GM23248 (cell line): ENCODE results near the gene HOXA3. TPM values are rescaled to one million over a fixed set of nuclear protein-coding genes. Genes with fewer than 3 reads are reported as not detected.

Source experiments
- DNase-seq: peaks from one replicate; pipeline ENCODE4 v3.0.0-alpha.2; 2015
- H2AFZ ChIP-seq: fragments of 200-600 bp; sonication (generic); 2 replicates; pipeline ENCODE4 v1.6.1; 2016; ENCODE audit warnings: antibody characterized with exemption
- H3F3A ChIP-seq: fragments of 200-600 bp; sonication (generic); 2 replicates; pipeline ENCODE4 v1.6.1; 2016; ENCODE audit warnings: mild to moderate bottlenecking, antibody characterized with exemption, mixed run types; ENCODE audit not compliant: insufficient read depth
- H3K27ac ChIP-seq: fragments of 200-600 bp; sonication (generic); 2 replicates; pipeline ENCODE4 v1.5.1; 2016; ENCODE audit warnings: mild to moderate bottlenecking
- H3K27me3 ChIP-seq: fragments of 200-600 bp; sonication (generic); replicated peaks from 2 replicates; pipeline ENCODE4 v1.6.1; 2016; ENCODE audit warnings: mild to moderate bottlenecking; ENCODE audit not compliant: insufficient read depth
- H3K36me3 ChIP-seq: fragments of 200-600 bp; sonication (generic); 2 replicates; pipeline ENCODE4 v1.6.1; 2016; ENCODE audit warnings: low read depth, mild to moderate bottlenecking
- H3K4me1 ChIP-seq: fragments of 200-600 bp; sonication (generic); 2 replicates; pipeline ENCODE4 v1.6.1; 2016; ENCODE audit warnings: mild to moderate bottlenecking; ENCODE audit not compliant: insufficient read depth
- H3K4me2 ChIP-seq: fragments of 200-600 bp; sonication (generic); one replicate; pipeline ENCODE4 v1.6.1; 2016; ENCODE audit warnings: mild to moderate bottlenecking; ENCODE audit not compliant: unreplicated experiment
- H3K4me3 ChIP-seq: fragments of 200-600 bp; sonication (generic); 2 replicates; pipeline ENCODE4 v1.5.1; 2016; ENCODE audit warnings: mild to moderate bottlenecking
- H3K79me2 ChIP-seq: fragments of 200-600 bp; sonication (generic); 2 replicates; pipeline ENCODE4 v1.6.1; 2016; ENCODE audit warnings: mild to moderate bottlenecking; ENCODE audit not compliant: insufficient read depth
- H3K9ac ChIP-seq: fragments of 200-600 bp; sonication (generic); 2 replicates; pipeline ENCODE4 v1.6.1; 2016; ENCODE audit warnings: mild to moderate bottlenecking
- H3K9me2 ChIP-seq: fragments of 200-600 bp; sonication (generic); 2 replicates; pipeline ENCODE4 v1.6.1; 2016; ENCODE audit warnings: mixed run types, mild to moderate bottlenecking, moderate library complexity; ENCODE audit not compliant: insufficient read depth
- H3K9me3 ChIP-seq: fragments of 200-600 bp; sonication (generic); one replicate; pipeline ENCODE4 v1.6.1; 2017; ENCODE audit warnings: low read depth
- H4K20me1 ChIP-seq: fragments of 200-600 bp; sonication (generic); 2 replicates; pipeline ENCODE4 v1.6.0; 2016; ENCODE audit not compliant: insufficient read depth
- EZH2 ChIP-seq: fragments of 200-600 bp; sonication (generic); IDR thresholded peaks from 2 replicates; pipeline ENCODE4 v1.6.1; 2018; ENCODE audit warnings: antibody characterized with exemption, mild to moderate bottlenecking; ENCODE audit not compliant: insufficient read depth, poor library complexity, severe bottlenecking
- EZH2phosphoT487 ChIP-seq: fragments of 200-600 bp; sonication (generic); IDR thresholded peaks from 2 replicates; pipeline ENCODE4 v1.6.1; 2018; ENCODE audit warnings: antibody characterized with exemption, moderate library complexity, mild to moderate bottlenecking, low read depth; ENCODE audit not compliant: insufficient read depth
- WGBS, 2 experiments: methylation state at CpG; one replicate each; pipeline ENCODE4 v1.1.6; 2015 to 2017; ENCODE audit warnings: low lambda C conversion rate in 2 of 2, low coverage in 1 of 2; ENCODE audit errors: missing lambda C conversion rate in 2 of 2; 5-methylcytosine and 5-hydroxymethylcytosine counted together
- in situ Hi-C: fragments of 300-500 bp; cut with MboI; formaldehyde crosslinking; loops from 2 replicates; pipeline ENCODE4 v1.15.0; 2020
- polyA plus RNA-seq: library from polyadenylated mRNA; unstranded; fragments of >200 nt; fragmentation: Nextera tagmentation; extraction: Ambion mirVana; gene quantifications from 2 replicates; pipeline ENCODE4 v1.2.1, GENCODE V29; 2016
- total RNA-seq: library from RNA; depleted of rRNA; stranded (reverse); fragments of >200 nt; shearing (Covaris generic); gene quantifications from 2 replicates; pipeline ENCODE4 v1.2.3, GENCODE V29; 2014

The HOXA3 gene
- total and polyA plus RNA-seq, 2 experiments from 2014 or later = 1.2 to 2.1 TPM

- Histone ChIP-seq H4K20me1 (no peaks in the 10 kb centered on the region), H3F3A (peaks cover 10% of the 10 kb centered on the region; the same call in 1 of the 2 replicates), H3K4me3 (no peak overlapping the region), H2AFZ (no peak overlapping the region), H3K9me2 (no peaks in the 10 kb centered on the region), H3K79me2 (no peaks in the 10 kb centered on the region), H3K36me3 (no peaks in the 10 kb centered on the region), H3K27ac (no peak overlapping the region), H3K27me3 (peaks cover 21% of the 10 kb centered on the region; the same call in 1 of the 2 replicates), H3K9ac (no peak overlapping the region), H3K9me3 (no peaks in the 10 kb centered on the region), H3K4me2 (no peak overlapping the region), H3K4me1 (no peaks in the 10 kb centered on the region)
- no peak for DNase-seq
- TF ChIP-seq EZH2phosphoT487 (no peak), EZH2 (peak; percentile 80)
- 77 to 86% methylated on average over 18 of the region's 18 CpGs for WGBS, 2 experiments
- in situ Hi-C loops = loop anchor here (10.0 kb wide), 1 partner anchor 897 kb away; no protein-coding TSS in a partner anchor
Observed at GRCh38 chr7:27197137-27198042, 45.0 kb upstream of the HOXA3 start.

DNA sequence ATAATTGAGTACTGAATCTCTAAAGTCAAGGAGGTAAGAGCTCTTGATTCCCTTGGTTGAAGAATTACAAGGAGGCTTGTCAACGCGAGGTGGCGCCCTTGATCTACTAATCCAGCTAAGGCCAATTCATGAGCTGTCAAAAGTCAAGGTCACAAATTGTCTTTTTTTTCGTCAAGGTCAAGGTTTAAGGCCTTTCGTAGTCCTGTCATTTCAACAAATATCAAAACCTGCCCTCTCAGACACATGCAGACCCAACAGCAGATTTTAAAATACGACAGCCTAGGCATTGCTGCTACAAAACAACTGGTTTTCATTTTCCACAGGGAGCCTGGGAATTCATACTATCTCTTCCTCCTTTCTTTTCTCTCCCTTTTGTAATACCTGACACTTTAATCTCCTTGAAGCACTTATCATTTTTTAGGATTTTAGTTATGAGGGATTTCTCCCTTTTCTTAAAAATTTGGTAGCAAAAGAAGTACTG is 43.9 kb upstream of the HOXA3 start:
- no peak overlapping the region for H2AFZ ChIP-seq
- no peaks in the 10 kb centered on the region for H4K20me1 ChIP-seq
- 2 to 4% methylated on average over 6 of the region's 6 CpGs for WGBS, 2 experiments
- H3K4me1 ChIP-seq = no peaks in the 10 kb centered on the region
- TF ChIP-seq EZH2 (no peak), EZH2phosphoT487 (no peak)
- peaks cover 10% of the 10 kb centered on the region; the same call in 1 of the 2 replicates for H3F3A ChIP-seq
- H3K9me3 ChIP-seq = no peaks in the 10 kb centered on the region
- in situ Hi-C loops = loop anchor here (10.0 kb wide), 1 partner anchor 898 kb away; no protein-coding TSS in a partner anchor
- no peak overlapping the region for H3K9ac ChIP-seq
- H3K36me3 ChIP-seq = no peaks in the 10 kb centered on the region
- H3K27me3 ChIP-seq = peaks cover 15% of the 10 kb centered on the region; the same call in 1 of the 2 replicates
- no peaks in the 10 kb centered on the region for H3K79me2 ChIP-seq
- H3K4me3 ChIP-seq = no peak overlapping the region
- H3K27ac ChIP-seq = no peak overlapping the region
- DNase-seq = peak; percentile 75
- H3K9me2 ChIP-seq = no peaks in the 10 kb centered on the region
- no peak overlapping the region for H3K4me2 ChIP-seq

GRCh38 chr7:27194686-27195379 is 42.5 kb upstream of the HOXA3 start:
- Histone ChIP-seq H3K9me3 (no peaks in the 10 kb centered on the region), H3K9ac (no peak overlapping the region), H3K27ac (no peak overlapping the region), H3F3A (peaks cover 5% of the 10 kb centered on the region; the same call in 1 of the 2 replicates), H4K20me1 (no peaks in the 10 kb centered on the region), H2AFZ (no peak overlapping the region), H3K36me3 (no peaks in the 10 kb centered on the region), H3K4me3 (no peak overlapping the region), H3K4me2 (no peak overlapping the region), H3K4me1 (no peaks in the 10 kb centered on the region), H3K9me2 (no peaks in the 10 kb centered on the region), H3K79me2 (no peaks in the 10 kb centered on the region), H3K27me3 (peaks cover 15% of the 10 kb centered on the region; the same call in 1 of the 2 replicates)
- in situ Hi-C loops = loop anchor here (10.0 kb wide), 1 partner anchor 900 kb away; no protein-coding TSS in a partner anchor
- no peak for DNase-seq
- TF ChIP-seq EZH2phosphoT487 = no peak
- TF ChIP-seq EZH2 = no peak
- 78% methylated on average over 9 of the region's 9 CpGs for WGBS, 2 experiments

DNA sequence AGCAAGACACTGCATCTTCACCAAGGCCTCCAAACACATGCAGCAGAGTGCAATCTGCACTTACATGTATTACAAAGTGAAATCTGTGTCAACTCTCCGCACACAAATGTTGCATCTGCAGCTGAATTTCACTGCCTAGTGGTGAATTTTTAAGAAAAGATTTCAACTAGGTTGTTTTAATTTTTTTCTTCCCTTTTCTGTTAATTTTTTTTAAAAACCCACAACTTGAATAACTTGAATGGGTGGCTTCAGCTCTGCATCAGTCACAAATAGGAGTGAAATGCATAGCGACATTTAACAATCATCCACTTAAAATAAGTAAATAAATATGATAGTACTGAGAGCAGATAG is 41.6 kb upstream of the HOXA3 start:
- Histone ChIP-seq H2AFZ (no peak overlapping the region), H3K79me2 (no peaks in the 10 kb centered on the region), H3K4me1 (no peaks in the 10 kb centered on the region), H4K20me1 (no peaks in the 10 kb centered on the region), H3K36me3 (no peaks in the 10 kb centered on the region), H3K9me2 (no peaks in the 10 kb centered on the region), H3F3A (peaks cover 5% of the 10 kb centered on the region; the same call in 1 of the 2 replicates), H3K9ac (no peak overlapping the region), H3K27ac (no peak overlapping the region), H3K4me2 (no peak overlapping the region), H3K9me3 (no peaks in the 10 kb centered on the region), H3K27me3 (peaks cover 15% of the 10 kb centered on the region; the same call in 1 of the 2 replicates), H3K4me3 (no peak overlapping the region)
- whole genome bisulfite sequencing, 2 experiments = 94 to 100% methylated on average over 2 of the region's 2 CpGs
- in situ Hi-C loops = loop anchor here (10.0 kb wide), 1 partner anchor 901 kb away; no protein-coding TSS in a partner anchor
- DNase-seq = no peak
- no peak for TF ChIP-seq EZH2
- no peak for TF ChIP-seq EZH2phosphoT487
